ENCODE data around the gene BPIFB6.

GRCh38 chr20:33064572-33065287, 33.3 kb downstream of the BPIFB6 start:
- TF ChIP-seq CTCF (conservative IDR thresholded peaks at IDR 0.05; ENCODE audit: low read depth, low read length) (no peak), EZH2 (IDR thresholded peaks at IDR 0.05; ENCODE audit: low read length, unreplicated experiment) (no peak), EZH2phosphoT487 (IDR thresholded peaks at IDR 0.05; ENCODE audit: borderline replicate concordance, low read length) (no peak)

Measured in PC-3 (cell line).